ENCODE data around the gene SHB.

The SHB gene

GRCh38 chr9:38068701-38069628 lies at the start of gene SHB:
SHB (minus strand) TSS chr9:38069227; CDS start chr9:38068645, 582 bp downstream.
- Histone ChIP-seq H3K27me3 (no peaks in the 10 kb centered on the region), H3K9me3 (no peaks in the 10 kb centered on the region), H3K4me3 (peak within 1 kb of the TSS; percentile 96 to 98), H3K36me3 (no peaks in the 10 kb centered on the region), H3K4me1 (peaks cover 0 to 43% (median 37%) of the 10 kb centered on the region in 4 donors), H3K27ac (peak within 1 kb of the TSS; percentile 94 to 98)
- intact Hi-C loops (cut with DNase I; ENCODE audit: low total_unique reads) = no loop called here
- DNase-seq = peak; percentile 69 to 90
- TF ChIP-seq CTCF (IDR thresholded peaks at IDR 0.05) = peak; percentile 40 to 45

GRCh38 chr9:38117651-38118050 lies 48.6 kb upstream of the SHB start:
- no peak for DNase-seq
- TF ChIP-seq CTCF (IDR thresholded peaks at IDR 0.05) = no peak

GRCh38 chr9:38114905-38115304 lies 45.9 kb upstream of the SHB start:
- no peaks in the 10 kb centered on the region for H3K9me3 ChIP-seq

More at GRCh38 chr9:38117651-38118050, 48.6 kb upstream of the SHB start:
- H3K27ac ChIP-seq = no peak overlapping the region
- no peaks in the 10 kb centered on the region for H3K27me3 ChIP-seq
- no peaks in the 10 kb centered on the region for H3K4me1 ChIP-seq
- no peaks in the 10 kb centered on the region for H3K9me3 ChIP-seq
- no peak overlapping the region for H3K4me3 ChIP-seq
- intact Hi-C loops (cut with DNase I; ENCODE audit: low total_unique reads) = no loop called here
- no peaks in the 10 kb centered on the region for H3K36me3 ChIP-seq

GRCh38 chr9:38112456-38112855 lies 43.4 kb upstream of the SHB start:
- intact Hi-C loops (cut with DNase I; ENCODE audit: low total_unique reads) = no loop called here
- DNase-seq = no peak
- H3K9me3 ChIP-seq = no peaks in the 10 kb centered on the region

More at GRCh38 chr9:38114905-38115304, 45.9 kb upstream of the SHB start:
- no peak for DNase-seq
- Histone ChIP-seq H3K27ac (no peak overlapping the region), H3K27me3 (no peaks in the 10 kb centered on the region), H3K4me3 (no peak overlapping the region), H3K4me1 (no peaks in the 10 kb centered on the region), H3K36me3 (no peaks in the 10 kb centered on the region)
- TF ChIP-seq CTCF (IDR thresholded peaks at IDR 0.05) = no peak
- intact Hi-C loops (cut with DNase I; ENCODE audit: low total_unique reads) = no loop called here

GRCh38 chr9:38112049-38112448 lies 43.0 kb upstream of the SHB start:
- intact Hi-C loops (cut with DNase I; ENCODE audit: low total_unique reads) = no loop called here
- no peak for TF ChIP-seq CTCF (IDR thresholded peaks at IDR 0.05)
- no peaks in the 10 kb centered on the region for H3K4me1 ChIP-seq
- no peaks in the 10 kb centered on the region for H3K27me3 ChIP-seq
- no peak overlapping the region for H3K27ac ChIP-seq
- H3K4me3 ChIP-seq = no peak overlapping the region
- no peaks in the 10 kb centered on the region for H3K9me3 ChIP-seq
- H3K36me3 ChIP-seq = no peaks in the 10 kb centered on the region
- DNase-seq = no peak

More at GRCh38 chr9:38112456-38112855, 43.4 kb upstream of the SHB start:
- Histone ChIP-seq H3K4me1 (no peaks in the 10 kb centered on the region), H3K27me3 (no peaks in the 10 kb centered on the region), H3K36me3 (no peaks in the 10 kb centered on the region), H3K4me3 (no peak overlapping the region), H3K27ac (no peak overlapping the region)
- no peak for TF ChIP-seq CTCF (IDR thresholded peaks at IDR 0.05)
